Activated CD8-positive, alpha-beta memory T cell treated with anti-CD3 and anti-CD28 coated beads, Interleukin-2, amount 50 U/mL, for 48 hours (primary cell): ENCODE data around the gene DSG2.
"Not testable (repeated sequence)": the region's sequence is repeated elsewhere in the genome, so short reads cannot be mapped to it uniquely, and the experiment has no call there.

ENCODE experiments used
- DNase-seq: peaks from one replicate; pipeline ENCODE4 v3.0.0-alpha.2; 2020

DSG2 gene

DNA sequence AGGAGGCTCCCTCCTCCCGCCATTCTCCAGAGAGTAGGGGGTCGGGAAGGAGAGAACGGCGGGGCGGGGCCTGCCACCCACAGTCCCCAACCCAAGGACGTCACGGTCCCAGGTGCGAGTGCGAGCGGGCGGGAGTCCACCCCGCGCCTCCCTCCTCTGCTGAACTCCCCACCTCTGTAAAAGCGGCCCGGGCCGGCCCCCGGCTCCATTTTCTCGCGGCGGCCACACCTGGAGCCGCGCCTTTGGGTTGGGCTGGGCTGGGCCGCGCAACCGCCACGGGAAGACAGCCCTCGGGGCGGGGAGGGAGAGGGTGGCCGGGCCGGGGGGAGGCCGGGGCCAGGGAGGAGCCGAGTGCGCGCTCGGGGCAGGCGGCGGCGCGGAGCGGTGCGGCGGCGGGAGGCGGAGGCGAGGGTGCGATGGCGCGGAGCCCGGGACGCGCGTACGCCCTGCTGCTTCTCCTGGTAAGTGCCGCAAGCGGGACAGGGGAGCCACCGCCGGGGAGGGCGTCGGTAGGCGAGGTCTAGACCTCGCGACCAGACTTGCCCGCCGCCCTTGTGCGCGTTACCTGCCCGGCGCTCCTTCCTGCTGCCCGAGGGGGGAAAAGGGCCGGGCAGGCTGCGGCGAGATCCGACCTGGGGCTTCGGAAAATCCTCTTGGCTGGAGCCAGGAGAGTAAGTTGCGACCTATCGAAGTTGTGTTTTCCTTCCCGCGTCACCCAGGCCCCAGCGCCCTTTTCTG lies at the start of gene DSG2:
Gene DSG2, plus strand, starts transcription at position 342 of the 738 bp plus-strand sequence. Its CDS starts 75 bp downstream, at position 417.
- peak; percentile 61 for DNase-seq

DNA sequence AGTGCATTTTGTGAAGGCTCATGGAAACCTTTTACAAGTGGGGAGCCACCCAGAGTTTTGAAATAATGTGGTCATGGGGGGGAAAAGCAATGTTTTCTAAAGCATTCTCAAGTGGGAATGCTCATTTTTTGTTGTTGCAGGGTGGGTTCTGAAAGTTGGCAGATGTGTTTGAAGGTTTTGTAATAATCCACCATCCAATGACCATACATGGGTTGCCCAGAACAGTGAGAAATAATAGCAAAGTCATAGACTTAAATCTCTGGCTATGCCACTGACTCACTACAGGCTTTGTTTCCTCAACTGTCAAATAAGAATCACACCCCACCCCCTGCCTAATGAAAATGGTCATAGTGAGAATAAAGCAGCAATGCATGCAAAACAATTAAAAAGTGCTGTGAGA lies 47.6 kb upstream of the DSG2 start:
- DNase-seq, result no peak

DNA sequence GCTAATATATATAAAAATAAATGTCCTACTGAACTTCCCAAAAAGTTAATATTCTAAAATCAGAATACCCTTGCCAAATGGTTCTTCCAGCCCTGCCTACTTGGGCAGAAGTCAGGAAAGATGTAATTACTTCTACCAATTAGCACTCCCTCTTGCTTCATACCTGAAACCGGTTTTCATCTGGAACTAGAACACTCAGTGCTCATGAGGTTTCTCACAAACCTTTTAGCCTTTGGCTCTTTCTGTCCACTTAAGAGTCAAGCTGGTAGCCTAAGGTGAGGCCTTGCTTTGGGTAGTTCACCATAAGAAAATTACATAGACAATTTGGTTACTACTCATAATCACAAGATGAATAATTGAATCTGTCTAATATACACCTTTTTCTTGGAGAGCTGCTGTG lies 46.4 kb upstream of the DSG2 start:
- no peak for DNase-seq

DNA sequence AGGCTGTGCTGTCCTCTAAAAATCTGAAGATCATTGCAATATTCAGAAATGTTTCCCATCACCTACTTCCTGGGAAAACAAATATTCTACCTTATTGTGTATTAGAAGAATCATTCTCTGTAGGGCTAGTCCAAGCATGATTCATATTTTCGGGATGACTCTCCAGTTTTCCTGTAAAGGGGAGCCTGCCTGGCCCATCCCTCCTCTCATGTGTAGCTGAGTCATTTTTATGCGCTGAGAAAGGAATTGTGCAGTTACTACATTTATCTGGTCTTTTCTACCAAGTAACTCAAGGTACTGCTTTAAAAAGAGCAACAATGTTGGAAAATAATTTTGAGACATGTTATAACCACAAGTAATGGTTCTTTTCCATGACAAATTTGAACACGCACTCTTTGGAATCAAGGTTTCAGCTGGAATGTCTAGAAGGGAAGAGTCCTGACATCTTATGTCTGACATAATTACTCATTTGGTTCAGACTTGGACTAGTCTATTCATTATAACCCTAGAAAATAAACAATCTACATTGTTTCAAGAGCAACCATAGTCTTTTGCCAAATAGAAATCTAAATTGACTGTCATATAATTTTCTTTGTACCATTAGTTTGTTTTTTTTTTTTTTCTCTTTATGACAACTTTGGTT lies 43.8 kb upstream of the DSG2 start:
- DNase-seq, result no peak

DNA sequence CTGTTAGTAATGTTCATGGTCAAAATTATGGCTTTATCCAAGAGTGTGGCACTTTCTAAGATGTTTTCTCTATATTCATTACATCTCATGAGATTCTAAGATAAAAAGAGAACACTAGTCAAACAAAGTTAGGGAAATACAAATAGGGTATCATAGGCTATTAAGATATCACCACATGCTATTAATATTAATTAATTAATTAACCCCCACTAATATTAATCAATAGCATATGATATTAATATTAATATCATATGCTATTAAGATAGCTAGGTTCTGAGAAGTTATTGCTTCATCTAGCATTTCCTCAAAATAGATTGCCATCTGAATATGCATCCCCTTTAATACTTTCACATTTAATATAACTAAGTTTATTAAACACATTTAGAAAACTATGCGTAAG lies 28.3 kb upstream of the DSG2 start:
- no peak for DNase-seq

DNA sequence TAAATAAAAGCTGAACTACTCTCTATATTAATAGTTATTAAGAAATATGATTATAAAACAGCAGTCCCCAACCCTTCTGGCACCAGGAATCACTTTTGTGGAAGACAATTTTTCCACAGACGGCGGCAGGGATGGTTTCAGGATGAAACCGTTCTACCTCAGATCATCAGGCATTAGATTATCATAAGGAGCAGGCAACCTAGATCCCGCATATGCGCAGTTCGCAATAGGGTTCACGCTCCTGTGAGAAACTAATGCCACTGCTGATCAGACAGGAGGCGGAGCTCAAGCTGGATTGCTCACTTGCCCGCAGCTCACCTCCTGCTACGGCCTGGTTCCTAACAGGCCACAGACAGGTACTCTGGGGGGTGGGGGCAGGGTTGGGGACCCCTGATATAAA lies 19.3 kb upstream of the DSG2 start:
- DNase-seq, result no peak

DNA sequence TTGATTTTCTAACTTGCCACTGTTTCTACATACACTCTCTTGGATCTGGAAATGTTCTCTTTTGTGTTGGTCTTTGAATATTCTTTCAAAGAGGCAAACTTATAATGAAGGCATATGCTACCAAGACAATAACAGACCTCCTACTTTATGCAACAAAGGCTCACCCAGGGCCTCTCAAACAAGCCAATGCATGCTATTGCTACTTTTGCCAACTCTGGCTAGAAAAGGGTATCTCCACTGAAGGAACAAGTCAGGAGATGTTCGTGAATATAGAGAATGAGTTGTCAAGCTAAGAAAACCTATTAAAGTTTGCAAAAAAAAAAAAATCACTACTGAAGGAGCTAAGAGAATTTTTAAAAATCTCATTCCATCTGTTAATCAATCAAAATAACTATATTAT lies 15.9 kb upstream of the DSG2 start:
- DNase-seq, result no peak

DNA sequence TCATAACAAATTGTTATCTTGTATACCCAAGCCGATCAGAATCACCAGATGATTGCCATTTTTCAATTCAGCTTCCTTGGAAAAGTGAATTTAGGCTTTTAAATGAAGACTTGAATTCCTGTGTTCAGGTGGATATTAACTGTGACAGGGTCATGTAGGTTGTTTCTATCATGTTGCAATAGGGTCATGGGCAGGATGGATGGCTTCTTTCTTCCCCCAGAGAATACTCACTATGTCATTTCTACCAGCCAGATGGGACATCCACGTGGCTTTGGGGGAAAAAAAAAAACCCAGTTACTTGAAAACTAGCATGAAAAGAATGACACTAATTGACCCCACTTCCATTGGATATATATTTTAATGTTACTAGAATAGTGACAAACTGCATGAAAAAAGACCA lies 14.6 kb upstream of the DSG2 start:
- DNase-seq, result no peak

DNA sequence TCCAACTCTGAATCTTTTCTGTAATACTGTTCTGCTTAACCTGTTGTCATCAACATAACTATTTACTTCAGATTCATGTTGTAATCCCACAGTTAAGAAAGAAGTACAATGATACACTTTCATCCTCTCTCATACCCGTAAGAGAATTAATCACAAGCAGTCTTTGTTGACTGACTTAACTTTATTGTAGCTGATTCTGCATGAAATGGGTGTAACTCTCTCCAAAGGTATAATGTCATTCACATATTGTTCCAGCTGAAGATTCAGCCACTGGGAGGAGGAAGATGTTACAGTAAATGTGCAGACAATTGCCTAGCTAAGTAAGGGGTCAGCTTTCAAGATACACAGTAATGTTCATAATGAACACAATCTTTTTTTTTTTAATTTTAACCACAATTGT lies 13.5 kb upstream of the DSG2 start:
- no peak for DNase-seq

DNA sequence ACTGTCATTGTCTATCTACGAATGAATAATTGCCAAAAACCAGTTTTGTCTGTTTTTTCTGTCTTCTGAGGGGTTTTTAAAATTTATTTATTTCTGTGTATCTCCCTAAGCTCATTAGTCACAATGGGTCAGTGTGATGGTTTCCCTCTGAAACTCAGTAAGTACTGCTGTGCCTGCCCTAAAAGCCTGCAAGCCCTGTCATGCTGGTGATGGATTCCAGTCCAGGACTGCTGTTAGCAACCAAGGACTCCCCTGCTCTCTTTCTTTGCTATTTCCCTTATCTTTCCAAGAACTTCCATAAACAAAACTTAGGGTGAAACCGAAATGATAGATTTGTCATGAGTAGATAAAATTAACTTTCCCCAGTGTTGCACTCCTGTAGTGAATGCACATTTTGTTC lies 11.8 kb upstream of the DSG2 start:
- no peak for DNase-seq

DNA sequence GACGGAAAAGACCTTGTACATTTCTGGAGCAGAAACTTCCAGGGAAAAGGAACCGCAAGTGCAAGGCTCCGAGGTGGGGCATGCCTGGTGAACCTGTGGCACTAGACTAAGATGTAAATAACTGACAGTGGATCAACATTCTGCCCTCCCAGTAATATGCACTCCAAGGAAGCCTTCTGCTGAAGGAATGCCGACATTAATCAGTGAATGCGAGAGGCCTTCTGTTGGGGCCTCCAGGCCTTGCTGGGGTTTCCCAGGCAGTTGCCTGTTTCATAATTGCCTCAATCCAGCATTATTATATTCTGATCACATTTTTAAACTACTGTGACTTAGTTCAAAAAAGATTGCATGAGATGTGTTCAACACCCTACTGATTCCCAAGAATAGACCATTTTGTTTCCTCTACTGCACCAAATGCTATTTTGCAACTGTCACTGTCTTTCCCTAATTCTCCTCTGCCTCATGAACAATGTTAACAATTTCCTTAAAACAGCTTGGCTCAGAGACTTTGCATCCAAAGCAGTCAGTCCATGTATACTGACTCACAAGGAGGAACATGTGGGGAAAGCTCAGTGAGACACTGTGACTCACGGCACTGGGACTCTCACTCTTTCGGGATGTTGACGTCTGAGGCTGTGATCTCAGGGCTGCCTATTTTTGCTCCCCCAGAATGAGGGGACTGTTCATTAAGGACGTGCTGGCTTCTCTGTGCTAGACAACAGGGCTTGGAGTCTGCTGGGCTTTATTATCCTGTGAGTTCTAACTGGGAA lies 10.5 kb upstream of the DSG2 start:
- no peak for DNase-seq

DNA sequence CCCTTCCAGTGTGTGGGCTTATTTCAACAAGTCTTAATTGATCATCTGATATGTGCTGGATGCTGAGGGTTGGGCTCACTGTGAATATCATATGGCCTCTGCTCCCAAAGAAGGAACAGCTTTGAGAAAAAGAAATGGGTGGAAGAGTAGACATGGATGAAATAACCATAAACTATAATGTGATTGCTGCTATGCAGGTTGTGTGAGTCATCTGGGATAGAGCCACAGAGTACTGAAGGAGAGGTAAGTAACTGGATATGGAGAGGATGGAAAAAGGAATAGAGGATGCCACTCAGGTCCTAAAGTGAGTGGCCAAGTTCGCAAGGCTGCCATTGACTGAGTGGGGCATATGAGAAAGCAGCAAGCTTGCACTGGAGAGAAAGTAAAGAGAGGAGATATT lies 8.7 kb upstream of the DSG2 start:
- DNase-seq, result no peak

DNA sequence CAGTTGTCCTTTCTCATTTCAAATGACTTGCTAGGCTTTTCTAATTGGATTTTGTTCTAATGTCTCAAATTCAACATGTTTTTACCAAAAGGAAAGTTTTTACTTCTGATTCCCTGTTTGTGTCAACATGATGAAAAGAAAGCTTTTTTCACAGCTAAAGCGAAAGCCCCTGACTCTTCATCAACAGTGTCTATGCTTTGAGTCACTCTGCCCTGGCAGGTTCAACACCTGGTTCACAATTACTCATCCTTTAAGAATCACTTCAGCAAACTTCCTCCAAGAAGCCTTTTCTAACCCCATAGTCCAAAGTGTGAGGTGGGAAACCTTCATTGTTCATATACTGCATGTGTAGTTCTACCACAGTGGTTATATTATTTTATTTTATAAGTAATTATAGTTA lies 7.6 kb upstream of the DSG2 start:
- DNase-seq, result no peak

DNA sequence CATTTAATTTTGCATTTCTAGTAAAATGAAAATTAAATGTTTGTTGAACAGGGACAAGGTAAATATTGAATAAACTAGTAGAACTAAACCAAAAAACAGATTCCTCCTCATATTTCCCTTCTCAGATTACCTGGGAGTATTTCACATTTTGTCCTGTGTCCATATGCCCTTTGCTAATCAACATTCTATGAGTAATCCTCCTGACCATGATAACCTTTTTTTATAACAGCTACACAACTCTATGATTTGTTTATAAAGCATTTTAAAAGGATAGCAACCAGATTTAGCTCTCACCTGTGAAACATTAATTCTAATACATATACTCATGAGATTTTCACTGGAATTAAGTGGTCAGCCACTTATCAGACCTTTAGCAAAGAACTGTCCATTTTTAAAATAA lies 7.1 kb upstream of the DSG2 start:
- DNase-seq, result no peak

DNA sequence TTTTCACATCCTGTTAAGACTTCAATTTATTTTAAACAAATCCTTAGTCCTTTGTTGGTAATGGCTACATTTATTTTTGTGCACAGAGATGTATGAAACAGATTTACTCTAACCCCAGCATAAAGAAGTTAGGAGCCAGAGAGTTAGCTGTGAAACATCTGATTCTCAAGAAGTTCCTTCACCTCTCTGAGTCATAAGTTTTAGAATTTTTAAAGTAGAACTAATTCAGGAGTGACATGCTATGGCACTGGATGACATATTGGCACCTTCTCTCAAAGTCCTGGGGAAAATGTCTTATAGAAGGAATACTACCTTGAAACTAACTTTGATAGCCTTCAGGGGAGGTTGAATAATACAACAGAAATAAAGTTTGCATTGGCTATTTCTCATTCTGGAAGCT lies 6.4 kb upstream of the DSG2 start:
- no peak for DNase-seq

DNA sequence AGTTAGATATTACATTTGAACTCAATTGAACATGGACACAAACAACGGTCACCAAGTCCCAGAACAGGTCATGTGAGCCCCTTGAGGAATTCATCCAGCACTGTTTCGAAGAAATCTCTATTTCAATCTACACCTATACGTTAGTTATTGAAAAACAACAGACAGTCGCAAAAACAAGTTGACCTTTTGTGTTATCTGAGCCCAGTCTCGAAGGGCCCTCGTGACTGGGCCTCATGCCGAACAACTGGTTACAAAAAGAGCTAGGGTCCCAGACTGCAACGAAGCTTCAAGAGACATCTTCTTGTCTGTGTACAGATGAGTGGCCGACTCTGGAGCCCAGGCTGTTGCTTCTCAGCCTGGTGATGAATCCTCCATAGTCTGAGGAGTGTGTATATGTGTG lies 5.3 kb upstream of the DSG2 start:
- DNase-seq, result no peak

DNA sequence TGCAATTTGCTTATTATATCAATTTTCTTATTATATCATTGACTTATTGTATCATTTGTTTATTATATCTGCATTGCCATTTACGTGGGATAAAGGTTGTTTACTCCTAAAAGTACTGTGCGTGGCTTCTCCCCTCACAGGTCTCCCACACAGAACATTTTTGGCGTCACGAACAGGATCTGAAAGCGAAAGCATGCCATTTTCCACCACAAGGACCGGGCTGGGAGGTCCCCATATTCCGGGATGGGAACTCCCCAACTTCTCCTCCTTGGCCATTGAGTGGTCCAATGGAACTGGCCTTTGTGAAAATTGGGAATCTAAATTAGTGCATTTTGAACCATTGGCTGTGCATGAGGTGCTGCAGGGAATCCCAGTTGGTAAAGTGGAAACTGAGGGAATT lies 4.8 kb upstream of the DSG2 start:
- no peak for DNase-seq

DNA sequence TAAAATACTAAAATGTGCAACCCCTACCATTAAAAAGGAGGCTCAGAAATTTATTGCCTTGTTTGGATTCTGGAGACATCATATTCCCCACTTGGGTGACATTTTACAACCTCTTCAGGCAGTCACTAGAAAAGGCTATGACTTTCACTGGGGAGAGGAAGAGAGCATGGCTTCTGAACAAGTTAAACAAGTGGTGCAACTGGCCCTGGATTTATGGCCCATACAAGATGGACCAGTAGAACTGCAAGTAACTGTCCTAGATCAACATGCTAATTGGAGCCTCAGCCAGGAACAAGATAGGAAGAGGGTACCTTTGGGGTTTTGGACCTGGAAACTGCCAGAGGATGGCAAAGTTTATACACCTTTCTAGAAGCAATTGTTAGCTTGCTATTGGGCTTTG lies 4.0 kb upstream of the DSG2 start:
- no peak for DNase-seq

DNA sequence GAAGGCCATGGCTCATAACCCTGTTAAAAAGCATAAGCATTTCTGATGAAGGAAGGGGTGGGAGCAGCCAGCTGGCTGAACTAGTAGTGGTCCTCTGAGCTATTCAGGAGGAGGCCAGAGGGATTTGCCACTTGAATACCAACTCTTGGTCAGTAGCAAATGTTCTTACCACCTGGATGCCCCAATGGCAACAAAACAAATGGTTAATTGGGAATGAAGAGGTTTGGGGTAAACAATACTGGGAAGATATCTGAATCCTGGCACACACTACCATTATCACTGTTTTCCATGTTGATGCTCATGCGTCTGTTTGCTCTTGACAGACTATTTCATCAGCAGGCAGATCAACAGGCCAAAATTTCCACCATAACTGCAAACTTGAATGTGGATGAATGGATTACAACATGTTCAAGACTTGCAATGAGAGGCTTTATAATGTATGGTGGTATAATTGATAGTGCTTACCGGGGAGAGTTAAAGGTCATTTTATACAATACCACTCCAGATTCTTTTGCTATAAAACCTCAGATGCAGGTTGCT lies 3.2 kb upstream of the DSG2 start:
- DNase-seq, result not testable (repeated sequence)

DNA sequence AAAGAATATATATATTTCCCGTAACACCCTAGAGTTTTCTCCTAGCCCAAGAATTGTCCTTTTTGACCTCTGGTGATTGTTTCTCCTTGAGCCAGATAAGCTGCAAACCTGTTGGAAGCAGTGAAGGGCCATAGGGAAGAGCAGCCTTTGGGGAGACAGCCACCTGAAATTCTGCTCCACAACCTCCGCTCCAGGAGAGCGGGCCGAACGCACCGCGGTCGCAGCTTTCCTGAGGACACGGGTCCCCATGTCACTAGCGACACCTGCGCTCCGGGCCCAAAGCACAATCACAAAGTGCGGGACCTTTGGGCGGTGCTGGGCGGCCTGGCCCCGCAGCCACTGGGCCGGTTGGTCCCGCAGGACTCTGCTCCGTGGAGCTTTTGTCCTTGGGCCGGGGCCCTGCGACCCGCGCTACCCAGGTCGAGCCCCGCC lies 557 bp upstream of the DSG2 start:
- no peak for DNase-seq

DNA sequence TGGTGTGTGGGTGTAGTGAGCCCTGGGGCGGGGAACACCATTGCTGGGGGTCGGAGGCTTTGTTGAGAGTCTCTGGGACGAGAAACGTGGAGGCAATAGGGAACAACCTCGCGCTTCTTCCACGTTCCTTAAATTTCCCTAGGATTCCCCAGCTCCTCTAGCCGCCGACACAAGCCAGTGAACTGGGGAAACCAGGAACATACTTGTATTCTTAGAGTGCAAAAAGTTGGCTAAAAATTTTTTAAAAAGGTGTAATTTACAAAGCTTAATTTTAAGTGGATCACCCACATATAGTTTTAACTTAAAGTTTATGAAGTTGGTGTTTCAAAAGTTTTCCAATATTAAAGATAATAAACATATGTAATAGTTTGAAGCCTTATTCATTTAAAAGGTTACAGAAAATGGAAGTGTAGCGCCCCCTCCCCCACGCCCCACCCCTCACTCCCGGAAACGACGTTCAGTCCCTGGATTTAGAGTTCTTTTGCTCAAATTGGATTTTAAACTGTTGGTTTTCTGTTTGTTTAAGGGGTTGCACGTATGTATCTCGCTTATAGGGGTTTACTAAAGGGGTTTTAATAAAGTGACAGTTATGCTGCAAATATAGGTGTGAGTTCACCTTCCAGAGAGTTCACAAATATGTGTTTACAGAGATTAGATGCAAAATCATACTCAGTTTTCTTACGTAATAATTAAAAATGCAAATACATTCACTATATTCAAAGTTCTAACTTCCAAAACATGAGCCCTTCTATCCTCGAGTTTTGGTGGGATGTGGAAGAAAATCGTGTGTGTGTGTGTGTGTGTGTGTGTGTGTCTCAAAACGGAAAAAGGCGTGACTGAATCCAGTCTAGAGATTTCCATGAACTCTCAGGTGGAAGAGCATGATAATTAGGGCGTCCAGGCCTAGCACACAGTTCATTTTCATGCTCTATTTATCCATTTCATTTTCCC lies 872 bp downstream of the DSG2 start:
- DNase-seq, result no peak

DNA sequence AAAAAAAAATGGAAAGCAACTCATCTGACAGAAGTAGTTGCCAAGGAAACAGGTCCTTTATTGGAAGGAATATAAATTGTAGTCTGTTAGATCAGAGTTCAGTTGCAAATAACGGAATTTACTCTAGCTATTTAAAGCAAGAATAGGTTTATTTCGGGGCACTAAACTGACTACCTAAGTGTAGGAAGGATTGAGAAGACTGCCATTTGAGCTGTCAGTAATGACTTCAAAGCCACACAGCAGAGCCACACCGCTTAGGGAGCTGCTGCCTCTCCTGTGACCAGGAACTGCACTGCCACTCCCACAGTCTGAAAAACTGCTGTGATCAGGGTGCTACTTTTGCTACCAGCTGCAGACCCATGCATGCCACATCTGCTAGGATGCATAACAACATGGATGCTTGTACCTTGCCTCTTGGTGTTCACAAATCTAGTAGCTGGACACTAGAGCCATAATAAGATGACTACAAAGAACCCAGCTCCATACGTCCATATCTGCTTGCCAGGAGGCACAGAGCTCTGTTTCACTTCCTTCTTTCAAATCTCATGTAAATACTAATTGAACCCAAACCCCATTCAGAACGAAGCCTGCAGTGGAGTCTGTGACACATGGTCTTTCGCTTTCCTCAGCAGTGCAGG lies 2.2 kb downstream of the DSG2 start:
- DNase-seq, result no peak
